SU-DHL-6 (cell line): ENCODE data around the gene ZBTB42.

ENCODE experiments used
- H2AFZ ChIP-seq: fragments of 200-600 bp; sonication (generic); 2 replicates; pipeline ENCODE4 v1.6.1; 2014; ENCODE audit warnings: low read depth, mild to moderate bottlenecking, moderate library complexity, mixed read lengths, antibody characterized with exemption, low read length; ENCODE audit not compliant: severe bottlenecking
- H3F3A ChIP-seq: fragments of 200-600 bp; shearing (Covaris generic); 2 replicates; pipeline ENCODE4 v1.6.0; 2016; ENCODE audit warnings: antibody characterized with exemption, mild to moderate bottlenecking; ENCODE audit not compliant: insufficient read depth
- H3K27ac ChIP-seq: fragments of 200-600 bp; sonication (generic); 2 replicates; pipeline ENCODE4 v1.5.1; 2016; ENCODE audit warnings: low read depth, mild to moderate bottlenecking, low read length, moderate library complexity, mixed read lengths
- H3K27me3 ChIP-seq: fragments of 200-600 bp; sonication (generic), shearing (Covaris generic); 2 replicates; pipeline ENCODE4 v1.6.0; 2014; ENCODE audit warnings: mild to moderate bottlenecking, low read length
- H3K36me3 ChIP-seq: fragments of 200-600 bp; sonication (generic); 2 replicates; pipeline ENCODE4 v1.6.1; 2014; ENCODE audit warnings: mild to moderate bottlenecking, low read length, mixed read lengths
- H3K4me2 ChIP-seq: fragments of 300-600, 200-600 bp; shearing (Covaris generic), sonication (generic); 2 replicates; pipeline ENCODE4 v1.6.0; 2014; ENCODE audit warnings: low read length, low read depth, mild to moderate bottlenecking; ENCODE audit not compliant: poor library complexity, severe bottlenecking
- H3K4me3 ChIP-seq: fragments of 200-600 bp; sonication (generic); 2 replicates; pipeline ENCODE4 v1.5.1; 2014; ENCODE audit warnings: antibody characterized with exemption, low read length, mild to moderate bottlenecking, mixed read lengths; ENCODE audit not compliant: insufficient read depth, poor library complexity, severe bottlenecking
- H3K79me2 ChIP-seq: fragments of 200-600 bp; sonication (generic); 2 replicates; pipeline ENCODE4 v1.6.1; 2014; ENCODE audit warnings: mild to moderate bottlenecking, low read length, moderate library complexity; ENCODE audit not compliant: insufficient read depth
- H3K9ac ChIP-seq: fragments of 200-600 bp; sonication (generic); 2 replicates; pipeline ENCODE4 v1.7.0; 2014; ENCODE audit warnings: mild to moderate bottlenecking, low read length
- H3K9me2 ChIP-seq: fragments of 200-600 bp; sonication (generic); replicated peaks from 2 replicates; pipeline ENCODE4 v1.6.1; 2014; ENCODE audit warnings: low read length; ENCODE audit not compliant: insufficient read depth
- H3K9me3 ChIP-seq: fragments of 200-600 bp; sonication (generic); 2 replicates; pipeline ENCODE4 v1.6.1; 2014; ENCODE audit warnings: low read length, mixed read lengths; ENCODE audit not compliant: insufficient read depth
- H4K20me1 ChIP-seq: fragments of 200-600 bp; sonication (generic); 2 replicates; pipeline ENCODE4 v1.6.1; 2014; ENCODE audit warnings: low read depth, mild to moderate bottlenecking, antibody characterized with exemption, low read length, moderate library complexity, mixed read lengths
- CTCF ChIP-seq: fragments of 200-600 bp; sonication (generic); IDR thresholded peaks from one replicate; pipeline ENCODE4 v1.5.1; 2017; ENCODE audit warnings: antibody characterized with exemption, mild to moderate bottlenecking, low read length, moderate library complexity; ENCODE audit not compliant: insufficient read depth, poor library complexity, severe bottlenecking
- EZH2phosphoT487 ChIP-seq: fragments of 200-600 bp; sonication (generic), shearing (Covaris generic); conservative IDR thresholded peaks from 2 replicates; pipeline ENCODE4 v1.6.1; 2018; ENCODE audit warnings: mild to moderate bottlenecking, antibody characterized with exemption, low read length, moderate library complexity, mixed read lengths

Gene ZBTB42

GRCh38 chr14:104791425-104791824, 9.5 kb upstream of the ZBTB42 start:
- no peaks in the 10 kb centered on the region for H3K36me3 ChIP-seq
- H3K27me3 ChIP-seq = no peaks in the 10 kb centered on the region
- no peak overlapping the region for H3K4me2 ChIP-seq
- H3K27ac ChIP-seq = no peak overlapping the region
- peaks cover 8% of the 10 kb centered on the region; the same call in 1 of the 2 replicates for H3K79me2 ChIP-seq
- 0 out of 2 replicates have a peak, but pooled peaks cover 5% of the 10 kb centered on the region for H3F3A ChIP-seq
- no peaks in the 10 kb centered on the region for H4K20me1 ChIP-seq
- H3K9me2 ChIP-seq = no peaks in the 10 kb centered on the region
- no peaks in the 10 kb centered on the region for H3K9me3 ChIP-seq
- no peak for TF ChIP-seq CTCF
- TF ChIP-seq EZH2phosphoT487 = no peak
- H2AFZ ChIP-seq = no peak overlapping the region
- H3K9ac ChIP-seq = no peak overlapping the region
- H3K4me3 ChIP-seq = no peak overlapping the region

GRCh38 chr14:104792101-104792884, 8.6 kb upstream of the ZBTB42 start:
- no peak for TF ChIP-seq EZH2phosphoT487
- Histone ChIP-seq H3K27ac (no peak overlapping the region), H3F3A (0 out of 2 replicates have a peak, but pooled peaks cover 9% of the 10 kb centered on the region), H3K9ac (no peak overlapping the region), H3K36me3 (no peaks in the 10 kb centered on the region), H4K20me1 (no peaks in the 10 kb centered on the region), H3K9me2 (no peaks in the 10 kb centered on the region), H3K27me3 (no peaks in the 10 kb centered on the region), H3K9me3 (no peaks in the 10 kb centered on the region), H3K79me2 (peaks cover 8% of the 10 kb centered on the region; the same call in 1 of the 2 replicates), H2AFZ (no peak overlapping the region), H3K4me2 (no peak overlapping the region), H3K4me3 (no peak overlapping the region)

GRCh38 chr14:104792945-104793702, 7.8 kb upstream of the ZBTB42 start:
- Histone ChIP-seq H3K27ac (no peak overlapping the region), H3K36me3 (no peaks in the 10 kb centered on the region), H3K4me2 (peak overlapping the region; percentile 88), H3K9me3 (no peaks in the 10 kb centered on the region), H3K4me3 (no peak overlapping the region), H2AFZ (no peak overlapping the region), H4K20me1 (no peaks in the 10 kb centered on the region), H3K79me2 (peaks cover 8% of the 10 kb centered on the region; the same call in 1 of the 2 replicates), H3K27me3 (no peaks in the 10 kb centered on the region), H3K9ac (peak overlapping the region; percentile 7; the same call in 1 of the 2 replicates), H3F3A (0 out of 2 replicates have a peak, but pooled peaks cover 9% of the 10 kb centered on the region), H3K9me2 (no peaks in the 10 kb centered on the region)
- TF ChIP-seq CTCF (peak; percentile 9), EZH2phosphoT487 (no peak)

GRCh38 chr14:104793703-104793959, 7.3 kb upstream of the ZBTB42 start:
- Histone ChIP-seq H3K9ac (peak overlapping the region; percentile 7; the same call in 1 of the 2 replicates), H3K79me2 (peaks cover 8% of the 10 kb centered on the region; the same call in 1 of the 2 replicates), H3F3A (0 out of 2 replicates have a peak, but pooled peaks cover 9% of the 10 kb centered on the region), H4K20me1 (no peaks in the 10 kb centered on the region), H3K9me2 (no peaks in the 10 kb centered on the region), H3K4me3 (no peak overlapping the region), H2AFZ (no peak overlapping the region), H3K27me3 (no peaks in the 10 kb centered on the region), H3K9me3 (no peaks in the 10 kb centered on the region), H3K27ac (no peak overlapping the region), H3K4me2 (peak overlapping the region; percentile 88), H3K36me3 (no peaks in the 10 kb centered on the region)
- no peak for TF ChIP-seq CTCF
- no peak for TF ChIP-seq EZH2phosphoT487
